PFSK-1 (cell line): ENCODE results near the gene PCK2.

ENCODE experiments used
- FOXP2 ChIP-seq: optimal IDR thresholded peaks from 2 replicates; pipeline ENCODE3; 2011; ENCODE audit warnings: borderline replicate concordance, control low read depth, inconsistent platforms; ENCODE audit not compliant: insufficient read depth; ENCODE audit errors: extremely low read length, extremely low read depth
- POLR2AphosphoS5 ChIP-seq: IDR thresholded peaks from 2 replicates; pipeline ENCODE4 v1.6.1; 2012; ENCODE audit warnings: low read depth, mild to moderate bottlenecking, control low read depth, low read length, moderate library complexity
- REST ChIP-seq, 2 experiments: IDR thresholded peaks; 2 replicates each; pipeline versions ENCODE4 v1.6.1 to v1.8.0; 2011 to 2012; ENCODE audit warnings: low read depth in 2 of 2, low read length in 2 of 2, control low read depth in 1 of 2, inconsistent platforms in 1 of 2, mild to moderate bottlenecking in 1 of 2, moderate library complexity in 1 of 2; ENCODE audit not compliant: insufficient read depth in 1 of 2
- SIN3A ChIP-seq: IDR thresholded peaks from 2 replicates; pipeline ENCODE4 v1.6.1; 2012; ENCODE audit warnings: mild to moderate bottlenecking, low read length, moderate library complexity, borderline replicate concordance; ENCODE audit not compliant: insufficient read depth
- TAF1 ChIP-seq: IDR thresholded peaks from 2 replicates; pipeline ENCODE4 v1.6.1; 2012; ENCODE audit warnings: low read length, control low read depth, borderline replicate concordance; ENCODE audit not compliant: insufficient read depth

Gene PCK2

GRCh38 chr14:24143511-24143910 lies 49.4 kb downstream of the PCK2 start:
- TF ChIP-seq TAF1 (no peak), POLR2AphosphoS5 (no peak), REST (IDR thresholded peaks at IDR 0.05; ENCODE audit: insufficient read depth in 1 of 2, low read depth in 2 of 2, low read length in 2 of 2) (no peak), FOXP2 (no peak), SIN3A (no peak)

GRCh38 chr14:24144451-24144850 lies 50.3 kb downstream of the PCK2 start:
- TF ChIP-seq POLR2AphosphoS5 = no peak
- TF ChIP-seq TAF1 = no peak
- no peak for TF ChIP-seq SIN3A
- no peak for TF ChIP-seq REST (IDR thresholded peaks at IDR 0.05; ENCODE audit: insufficient read depth in 1 of 2, low read depth in 2 of 2, low read length in 2 of 2)
- no peak for TF ChIP-seq FOXP2

GRCh38 chr14:24145219-24145618 lies 51.1 kb downstream of the PCK2 start:
- no peak for TF ChIP-seq POLR2AphosphoS5
- TF ChIP-seq SIN3A = no peak
- no peak for TF ChIP-seq FOXP2
- no peak for TF ChIP-seq REST (IDR thresholded peaks at IDR 0.05; ENCODE audit: insufficient read depth in 1 of 2, low read depth in 2 of 2, low read length in 2 of 2)
- no peak for TF ChIP-seq TAF1

- TF ChIP-seq TAF1 = no peak
- no peak for TF ChIP-seq REST (IDR thresholded peaks at IDR 0.05; ENCODE audit: insufficient read depth in 1 of 2, low read depth in 2 of 2, low read length in 2 of 2)
- no peak for TF ChIP-seq FOXP2
- no peak for TF ChIP-seq POLR2AphosphoS5
- TF ChIP-seq SIN3A = no peak
Measured at GRCh38 chr14:24145690-24146452, 51.8 kb downstream of the PCK2 start.

GRCh38 chr14:24146453-24146977 lies 52.4 kb downstream of the PCK2 start, which contains the start of gene PSME2:
Gene PSME2 (minus strand): TSS chr14:24146610. CDS start chr14:24146581, 29 bp downstream.
- TF ChIP-seq POLR2AphosphoS5 (no peak; the same call in 1 of the 2 replicates), SIN3A (no peak), TAF1 (no peak), FOXP2 (no peak), REST (IDR thresholded peaks at IDR 0.05; ENCODE audit: insufficient read depth in 1 of 2, low read depth in 2 of 2, low read length in 2 of 2) (no peak)
